ENCODE measurements around the gene HDAC4.

Gene HDAC4

DNA sequence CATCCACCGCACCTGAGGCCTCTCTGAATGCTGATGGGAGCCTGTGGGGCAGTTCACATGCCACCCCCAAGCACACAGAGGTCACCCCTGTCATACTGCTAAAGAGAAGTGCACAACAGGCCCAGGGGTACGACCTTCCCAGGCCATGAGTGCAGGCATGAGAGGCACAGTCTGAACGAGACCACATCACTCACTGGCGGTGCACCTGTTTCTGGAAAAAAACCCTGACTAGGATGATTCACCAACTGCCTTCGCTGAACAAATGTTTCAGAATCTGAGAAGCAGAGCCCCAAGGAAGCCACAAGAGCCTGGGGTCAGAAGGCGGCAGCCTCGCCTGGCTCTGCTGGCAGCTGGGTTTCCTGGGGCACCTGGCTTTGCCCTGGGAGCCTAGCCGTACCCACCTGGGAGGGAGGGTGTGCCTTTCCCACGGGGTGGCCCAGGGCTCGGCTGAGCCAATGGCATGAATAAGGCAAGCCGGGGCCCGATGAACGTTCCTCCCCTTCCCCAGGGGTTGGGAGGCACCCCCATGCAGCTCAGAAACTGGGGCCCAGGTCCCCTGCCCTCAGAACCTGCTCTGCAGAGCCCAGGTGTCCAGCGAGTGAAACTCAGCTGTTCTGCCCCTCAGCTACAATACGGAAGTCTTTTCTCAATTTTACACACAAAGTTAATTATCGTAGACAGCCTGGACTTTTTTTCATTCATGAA is 73.8 kb downstream of the HDAC4 start:
- no peak for DNase-seq (ENCODE audit: low spot score)

DNA sequence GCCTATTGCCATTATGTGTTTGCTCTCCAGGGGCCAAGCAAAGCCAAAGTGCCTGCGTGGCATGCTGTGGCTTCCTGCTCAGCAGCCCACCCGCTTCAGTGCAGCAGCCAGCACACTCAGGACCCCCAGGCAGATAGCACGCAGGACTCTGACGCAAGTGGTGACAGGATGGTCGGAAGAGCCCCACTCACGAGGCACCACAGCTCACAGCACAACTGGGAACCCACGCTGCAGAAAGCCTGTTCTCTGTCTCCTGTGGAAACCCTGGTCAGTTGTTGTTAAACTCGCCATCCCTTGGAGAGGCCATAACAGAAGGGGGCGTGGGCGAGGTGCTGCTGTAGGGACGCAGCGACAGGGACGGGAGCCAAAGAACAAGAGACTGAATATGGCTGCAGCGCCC is 76.4 kb downstream of the HDAC4 start:
- DNase-seq (ENCODE audit: low spot score): no peak

DNA sequence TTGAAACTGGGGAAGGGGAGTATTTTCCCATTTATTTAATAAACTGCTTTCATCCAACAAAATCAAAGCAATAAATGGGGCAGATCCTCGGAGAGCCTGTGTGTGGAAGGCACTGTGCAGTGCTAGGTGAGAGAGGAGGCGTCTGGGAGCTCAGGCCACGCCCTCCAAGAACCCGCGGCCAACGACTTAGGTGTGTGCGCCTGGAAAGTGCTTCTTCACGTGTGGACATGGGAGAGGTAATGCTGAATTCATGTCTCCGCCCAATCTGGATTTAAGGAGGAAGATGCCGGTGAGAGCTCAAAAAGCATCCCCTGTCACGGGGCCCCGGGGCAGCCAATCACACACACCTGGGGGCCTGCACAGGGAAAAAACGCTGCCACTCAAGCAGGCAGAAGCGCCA is 77.4 kb downstream of the HDAC4 start:
- DNase-seq (ENCODE audit: low spot score): no peak

DNA sequence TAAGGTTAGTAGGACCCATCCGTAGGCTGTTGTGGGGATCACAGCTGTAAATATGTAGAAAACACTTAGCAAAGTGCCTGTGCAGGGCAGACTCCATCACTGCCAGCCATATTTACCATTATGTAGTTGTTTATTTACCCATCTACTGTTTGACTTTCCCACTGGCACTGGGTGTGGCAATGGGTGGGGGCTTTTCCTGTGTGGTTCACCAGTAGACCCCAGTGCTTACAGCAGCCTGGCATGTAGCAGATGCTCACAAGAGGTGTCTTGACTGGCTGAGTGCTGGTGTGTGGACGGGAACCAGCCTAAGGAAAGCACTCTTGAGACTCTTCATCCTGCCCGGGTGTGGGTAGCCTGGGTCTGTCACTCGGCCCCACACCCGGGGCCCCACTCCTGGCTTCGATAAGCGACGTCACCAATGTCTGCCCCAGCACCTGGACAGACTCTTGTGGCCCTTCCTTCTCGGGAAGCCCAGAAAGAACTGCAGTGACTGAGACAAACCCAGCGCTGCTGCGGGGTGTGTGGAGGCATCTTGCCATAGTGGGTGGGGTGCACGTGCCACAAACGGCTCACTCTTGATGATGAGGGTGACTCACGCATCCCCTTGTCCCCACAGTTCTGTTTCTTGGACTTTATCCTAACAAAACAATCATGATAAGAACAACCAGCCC is 78.3 kb downstream of the HDAC4 start:
- no peak for DNase-seq (ENCODE audit: low spot score)

DNA sequence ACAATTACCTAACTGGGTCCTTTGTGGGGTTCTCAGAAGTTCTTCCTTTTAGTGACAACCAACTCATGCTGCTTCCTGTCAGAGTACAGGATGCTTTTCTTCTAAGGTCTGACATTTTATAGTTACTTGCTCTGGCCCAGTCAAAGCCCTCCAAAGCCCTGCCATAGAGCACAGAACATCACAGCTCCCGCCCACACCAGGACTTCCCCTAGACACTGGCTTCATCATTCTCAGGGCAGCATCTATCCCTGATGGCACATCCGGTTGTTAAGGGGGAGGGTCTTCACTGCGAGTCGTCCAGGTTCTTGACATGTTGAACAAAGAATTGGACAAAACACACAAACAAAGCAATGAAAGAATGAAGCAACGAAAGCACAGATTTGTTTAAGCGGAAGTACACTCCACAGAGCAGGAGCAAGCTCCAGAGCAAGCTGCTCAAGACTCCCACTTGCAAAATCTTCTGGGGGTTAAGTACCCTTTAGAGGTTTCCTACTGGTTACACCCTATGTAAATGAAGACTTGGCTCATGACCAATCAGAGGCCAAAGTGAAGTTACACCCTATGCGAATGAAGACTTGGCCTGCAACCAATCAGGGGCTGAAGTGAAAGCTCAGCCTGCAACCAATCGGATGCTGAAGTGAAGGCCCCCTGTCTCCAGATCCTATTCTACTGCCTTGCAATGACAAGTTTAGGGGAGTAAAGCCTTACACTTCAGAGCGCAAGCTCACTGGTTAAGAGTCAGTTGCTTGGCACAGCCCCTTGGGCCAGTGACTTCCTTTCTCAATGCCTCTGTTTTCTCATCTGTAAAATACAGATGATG is 79.0 kb downstream of the HDAC4 start:
- DNase-seq (ENCODE audit: low spot score): no peak

DNA sequence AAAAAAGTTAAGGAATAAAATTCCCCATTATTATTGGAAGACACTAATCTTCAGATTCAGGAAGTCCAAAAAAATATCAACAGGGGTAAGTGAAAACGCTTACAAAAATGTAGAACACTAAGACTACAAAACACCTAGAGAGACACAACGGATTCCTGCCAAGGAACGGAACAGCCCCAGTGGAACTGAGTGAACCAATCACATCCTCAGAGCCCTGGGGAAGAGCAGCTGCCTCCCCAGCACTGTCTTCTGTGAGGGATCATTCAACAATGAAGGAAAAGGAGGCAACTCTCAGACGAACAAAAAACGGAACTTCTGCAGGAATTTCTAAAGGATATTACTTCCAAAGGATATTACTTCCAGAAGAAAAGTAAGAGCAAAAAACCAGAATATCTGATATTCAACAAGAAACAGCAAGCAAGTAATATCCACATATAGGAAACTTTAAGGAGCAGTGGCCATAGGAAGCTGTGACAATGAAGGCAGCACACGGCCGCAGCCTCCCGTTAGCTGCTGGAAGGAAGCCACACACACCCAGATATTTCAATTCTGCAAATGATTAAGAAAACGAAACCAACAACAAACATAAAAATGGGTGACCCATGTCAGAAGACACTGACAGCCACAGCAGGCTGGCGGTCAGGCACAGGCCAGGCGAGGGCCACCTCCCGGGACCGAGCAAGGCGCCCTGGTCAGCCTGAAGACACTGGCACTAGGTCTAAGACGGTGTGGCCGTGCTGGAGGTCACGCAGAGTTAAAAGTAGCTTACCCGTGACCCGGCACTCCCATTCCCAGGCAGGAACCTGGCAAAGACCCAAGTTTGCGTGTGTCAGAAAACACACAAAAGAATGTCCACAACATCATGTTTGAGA is 81.8 kb downstream of the HDAC4 start:
- DNase-seq (ENCODE audit: low spot score): no peak

DNA sequence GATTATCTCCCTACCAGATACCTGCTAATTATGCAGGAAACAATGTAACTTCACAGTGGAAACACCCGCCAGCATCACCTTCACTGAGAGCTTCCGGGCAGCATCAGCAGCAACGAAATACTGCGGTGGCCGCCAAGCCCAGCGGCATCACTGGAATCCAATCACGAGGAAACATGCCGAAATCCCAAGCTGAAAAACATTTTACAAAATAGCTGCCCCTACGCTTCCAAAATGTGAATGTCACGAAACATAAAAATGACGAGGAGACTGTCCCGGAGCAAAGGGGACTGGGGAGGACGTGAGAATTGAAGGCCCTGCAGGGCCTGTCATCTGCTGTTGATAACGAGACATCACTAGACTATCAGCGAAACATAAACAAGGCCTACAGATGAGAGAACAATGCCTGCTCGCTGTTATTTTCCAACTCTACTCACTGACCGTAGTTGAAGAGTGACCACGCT is 82.6 kb downstream of the HDAC4 start:
- DNase-seq (ENCODE audit: low spot score): no peak

DNA sequence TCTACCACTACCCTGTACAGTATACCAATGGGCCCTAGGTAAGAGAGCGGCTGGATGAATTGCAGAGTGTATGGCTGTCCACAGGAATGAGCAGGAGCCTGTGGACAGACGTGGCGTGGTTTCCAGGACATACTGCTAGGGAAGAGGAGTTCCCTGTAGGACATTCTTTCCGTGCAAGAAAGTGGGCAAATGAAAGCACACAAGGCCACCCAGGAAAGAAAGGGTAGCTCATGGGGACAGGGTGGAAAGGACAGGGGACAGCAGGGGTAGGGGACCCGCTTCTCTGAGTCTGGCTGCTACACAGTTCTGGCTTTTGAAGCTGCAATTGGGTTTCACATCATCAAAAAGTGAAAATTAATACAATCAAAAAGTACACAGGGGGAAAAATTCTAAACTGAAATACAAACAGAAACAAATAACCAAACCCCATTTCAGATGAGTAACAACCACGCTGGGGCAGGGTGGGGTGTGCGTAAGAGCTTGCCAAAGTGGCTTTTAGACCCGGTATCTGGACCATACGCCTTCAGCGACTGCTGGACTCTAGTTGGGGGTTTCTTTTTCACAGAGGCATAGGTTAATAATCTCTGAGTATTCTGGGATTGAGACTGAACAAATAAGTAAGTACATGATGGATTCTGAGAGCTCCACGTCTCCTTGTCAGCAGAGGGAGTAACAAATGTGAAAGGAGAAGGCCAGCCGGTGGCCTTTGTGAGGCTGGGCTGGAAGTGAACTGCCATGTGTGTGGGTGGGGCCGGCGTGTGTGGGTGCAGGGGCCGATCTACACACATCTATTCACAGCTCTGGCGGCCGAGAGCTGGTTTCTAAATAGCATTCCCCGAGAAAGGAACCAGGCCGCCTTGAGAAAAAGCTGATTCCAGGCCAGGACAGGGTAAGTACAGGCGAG is 84.0 kb downstream of the HDAC4 start:
- no peak for DNase-seq (ENCODE audit: low spot score)

DNA sequence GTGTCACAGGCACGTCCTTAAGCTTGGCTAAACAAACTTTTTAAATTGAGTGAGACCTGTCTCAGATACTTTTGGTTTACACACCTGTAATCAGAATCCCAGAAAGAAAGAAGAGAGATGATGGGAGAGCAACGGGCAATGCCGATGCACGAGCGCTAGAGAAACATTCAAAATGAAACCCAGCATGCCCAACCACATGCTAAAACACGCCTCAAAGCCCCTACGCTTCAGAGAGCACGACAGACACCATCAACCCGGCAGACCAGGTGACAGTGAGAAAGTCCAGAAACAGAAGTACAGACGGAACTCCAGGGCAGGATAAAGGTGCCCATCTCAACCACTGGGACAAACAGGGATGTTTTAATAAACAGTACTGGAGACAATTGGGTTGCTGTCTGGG is 85.5 kb downstream of the HDAC4 start:
- DNase-seq (ENCODE audit: low spot score): no peak

DNA sequence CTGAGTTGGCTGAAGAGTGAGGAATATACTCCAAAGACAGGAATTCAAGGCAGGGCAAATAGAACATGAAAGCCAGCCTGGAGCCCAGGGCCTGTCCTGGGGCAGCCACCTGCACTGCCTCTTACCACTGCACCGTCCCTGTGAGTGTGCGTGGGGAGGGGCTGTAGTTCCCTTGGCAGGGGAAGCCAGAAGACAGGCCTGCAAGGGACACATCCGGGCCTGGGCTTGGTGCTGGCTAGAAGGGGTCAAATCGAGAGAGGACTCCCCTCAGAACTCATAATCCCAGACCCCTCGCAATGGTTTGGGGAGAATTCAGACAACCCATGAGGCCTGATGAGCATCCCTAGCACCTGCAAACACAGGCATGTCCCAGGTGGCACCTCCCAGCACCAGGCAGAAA is 87.0 kb downstream of the HDAC4 start:
- DNase-seq (ENCODE audit: low spot score): no peak

DNA sequence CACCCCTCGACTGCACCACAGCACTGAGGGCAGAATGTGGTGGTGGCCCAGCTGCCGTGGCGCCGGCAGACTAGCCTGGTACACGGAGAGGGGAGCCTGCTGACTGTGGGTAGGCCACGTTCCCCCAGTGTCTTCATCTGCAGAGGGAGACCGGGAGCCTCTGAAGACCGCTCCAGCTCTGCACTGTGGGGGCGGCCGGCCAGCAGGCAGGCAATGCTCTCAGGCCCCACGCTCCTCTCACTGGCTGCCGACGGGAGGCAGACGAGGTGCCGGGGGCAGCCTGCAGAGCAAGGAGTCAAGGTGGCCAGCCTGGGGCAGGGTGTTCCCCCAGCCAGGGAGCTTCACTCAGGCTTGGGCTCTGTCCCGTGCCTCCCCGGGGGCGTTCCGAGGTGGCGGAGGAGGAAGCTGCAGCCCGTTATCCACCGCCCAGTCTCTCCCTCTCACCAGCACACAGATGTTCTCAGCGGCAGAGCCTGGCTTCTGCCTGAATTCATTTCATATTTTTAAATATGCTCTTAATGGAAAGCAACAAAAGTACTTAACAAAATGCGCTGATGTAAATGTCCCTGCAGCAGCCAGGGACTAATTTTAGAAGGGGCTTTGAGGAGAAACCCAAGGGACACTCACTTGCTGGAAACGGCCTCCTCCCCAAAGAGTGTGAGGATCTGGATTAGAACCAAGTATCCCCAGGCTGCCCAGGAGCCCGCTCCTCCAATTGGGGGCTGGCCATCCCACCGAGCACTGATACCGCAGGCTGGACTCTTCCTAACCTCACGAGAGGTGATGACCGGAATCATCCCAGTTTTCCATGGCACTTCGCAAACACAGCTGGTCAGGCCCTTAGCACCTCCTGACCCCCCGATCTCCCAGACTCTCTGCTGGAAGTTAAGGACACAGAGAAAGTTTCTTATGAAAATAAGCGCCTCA is 87.8 kb downstream of the HDAC4 start:
- DNase-seq (ENCODE audit: low spot score): no peak

DNA sequence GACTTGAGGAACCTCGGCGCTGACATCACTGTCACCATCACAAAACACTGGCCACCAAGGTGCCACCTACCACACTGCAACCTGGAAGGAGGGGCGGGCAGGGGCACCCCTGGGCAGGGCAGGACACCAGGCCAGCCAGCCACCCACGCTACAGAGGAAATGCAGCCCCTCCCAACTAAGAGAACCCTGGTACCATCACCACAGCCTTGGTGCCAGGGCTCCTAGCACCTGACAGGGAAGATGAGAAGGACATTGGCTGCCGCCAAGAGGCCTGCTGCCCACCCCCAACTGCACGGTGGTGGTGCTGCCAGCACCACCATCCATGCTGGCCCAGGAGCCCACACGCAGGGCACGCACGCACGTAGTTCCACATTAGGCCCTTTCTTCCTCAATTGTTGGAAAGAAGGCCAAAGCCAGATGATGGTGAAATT is 88.7 kb downstream of the HDAC4 start:
- DNase-seq (ENCODE audit: low spot score): no peak

DNA sequence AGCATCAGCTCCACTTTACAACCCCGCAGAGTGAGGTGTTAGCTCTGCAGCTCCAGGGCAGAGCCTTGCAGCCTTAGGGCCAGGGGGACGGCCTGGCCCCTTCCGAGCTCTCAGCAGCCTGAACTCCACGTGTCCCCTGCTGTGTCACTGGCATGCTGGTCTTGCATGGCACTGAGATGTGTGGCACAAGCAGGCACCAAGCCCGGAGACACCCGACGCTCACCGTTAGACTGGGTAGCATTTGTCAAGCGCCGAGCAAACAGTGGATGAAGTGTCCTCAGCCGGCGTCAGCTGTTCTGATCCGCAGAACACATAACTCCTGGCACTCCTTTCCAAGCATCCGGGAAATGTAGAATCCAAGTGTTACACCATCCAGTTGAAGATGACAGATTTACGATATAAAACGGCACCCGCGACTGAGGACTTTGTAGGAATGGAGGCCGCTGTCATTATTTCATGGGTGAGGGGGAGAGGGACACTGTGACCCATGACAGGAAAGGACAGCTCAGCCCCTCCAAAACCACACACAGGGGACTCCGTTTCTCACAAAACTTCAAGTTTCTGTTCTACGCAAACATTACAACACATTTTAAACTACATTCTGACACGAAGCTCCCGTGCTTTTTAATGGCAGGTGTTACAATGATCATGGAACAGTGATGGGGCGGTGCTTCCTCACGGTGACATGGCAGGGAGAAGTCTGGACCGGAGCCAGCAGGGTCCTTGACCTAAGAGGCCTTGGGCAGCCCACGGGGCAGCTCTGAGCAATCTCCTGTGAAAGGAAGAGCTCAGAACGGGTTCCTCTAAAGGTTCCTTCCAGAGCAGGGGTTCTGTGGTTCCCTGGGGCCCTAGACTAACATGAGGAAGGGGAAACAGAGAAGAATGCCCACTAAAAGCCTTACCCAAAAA is 89.4 kb downstream of the HDAC4 start:
- no peak for DNase-seq (ENCODE audit: low spot score)

DNA sequence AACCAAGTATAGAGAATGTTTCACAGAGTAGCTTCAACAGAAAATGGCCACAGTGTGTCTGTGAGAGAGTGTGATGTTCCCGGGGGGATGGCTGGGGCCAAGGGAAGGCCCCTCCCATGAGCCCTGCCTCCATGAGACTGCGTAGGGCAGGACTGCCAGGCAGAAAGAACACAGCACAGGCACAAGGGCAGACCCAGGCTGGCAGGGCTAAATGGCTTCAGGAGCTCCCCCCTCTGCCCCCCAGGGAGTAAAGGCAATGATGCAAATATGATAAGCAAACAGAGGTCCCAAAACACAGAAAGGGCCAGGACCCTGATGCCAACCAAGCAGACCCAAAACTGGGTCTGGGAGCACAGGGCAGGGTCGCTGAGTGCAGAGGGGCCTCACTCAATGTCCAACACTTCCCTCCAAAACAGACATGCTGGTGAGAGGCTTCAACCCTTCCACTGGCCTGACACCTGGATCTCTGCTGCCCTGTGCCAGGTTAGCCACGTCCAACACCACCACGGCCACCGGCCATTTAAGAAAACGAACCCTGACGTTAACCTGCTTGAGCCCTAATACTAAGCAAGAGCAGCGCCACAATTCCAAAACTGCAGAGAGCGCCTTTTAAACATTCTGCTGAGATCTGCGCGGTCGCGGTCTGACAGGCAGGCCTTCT is 90.3 kb downstream of the HDAC4 start:
- DNase-seq (ENCODE audit: low spot score): no peak

DNA sequence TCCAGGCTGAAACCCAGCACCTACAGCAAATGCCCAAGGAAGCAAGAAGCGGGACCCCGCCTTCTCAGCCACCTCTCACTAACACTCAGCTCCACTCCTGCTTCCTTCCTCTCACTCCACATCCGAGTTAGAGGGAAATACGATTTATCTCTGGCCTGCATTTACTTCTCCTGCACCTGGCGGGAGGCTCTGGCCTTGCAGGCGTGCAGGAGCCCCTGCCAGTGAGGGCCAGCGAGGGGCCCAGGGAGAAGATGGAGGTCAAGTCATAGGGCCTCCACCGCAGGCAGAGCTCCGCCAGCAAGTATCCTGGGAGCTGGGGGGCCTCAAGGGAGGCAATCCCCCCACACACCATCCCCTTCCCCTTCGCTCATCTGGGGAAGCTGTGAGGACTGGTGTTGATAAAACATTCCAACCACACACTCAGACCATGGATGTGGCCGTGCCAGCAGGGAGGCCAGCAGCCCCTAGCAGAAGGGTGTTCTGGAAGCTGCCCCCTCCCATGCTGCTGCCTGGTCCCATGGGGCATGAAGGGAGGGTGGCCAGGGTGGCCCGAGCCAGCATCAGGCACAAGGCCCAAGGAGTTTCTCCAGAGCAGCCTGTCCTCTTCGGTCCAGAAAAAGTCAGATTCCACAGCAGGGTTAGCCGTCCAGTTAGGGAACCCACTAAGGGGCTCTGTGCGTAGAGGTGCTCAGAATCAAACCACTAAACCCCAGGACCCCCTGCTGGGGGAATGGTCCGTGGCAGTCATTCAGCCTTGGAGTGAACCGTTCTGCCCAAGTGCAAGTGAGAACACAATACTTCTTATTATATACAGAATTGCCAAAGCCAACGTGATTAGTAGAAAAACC is 91.2 kb downstream of the HDAC4 start:
- DNase-seq (ENCODE audit: low spot score): no peak

DNA sequence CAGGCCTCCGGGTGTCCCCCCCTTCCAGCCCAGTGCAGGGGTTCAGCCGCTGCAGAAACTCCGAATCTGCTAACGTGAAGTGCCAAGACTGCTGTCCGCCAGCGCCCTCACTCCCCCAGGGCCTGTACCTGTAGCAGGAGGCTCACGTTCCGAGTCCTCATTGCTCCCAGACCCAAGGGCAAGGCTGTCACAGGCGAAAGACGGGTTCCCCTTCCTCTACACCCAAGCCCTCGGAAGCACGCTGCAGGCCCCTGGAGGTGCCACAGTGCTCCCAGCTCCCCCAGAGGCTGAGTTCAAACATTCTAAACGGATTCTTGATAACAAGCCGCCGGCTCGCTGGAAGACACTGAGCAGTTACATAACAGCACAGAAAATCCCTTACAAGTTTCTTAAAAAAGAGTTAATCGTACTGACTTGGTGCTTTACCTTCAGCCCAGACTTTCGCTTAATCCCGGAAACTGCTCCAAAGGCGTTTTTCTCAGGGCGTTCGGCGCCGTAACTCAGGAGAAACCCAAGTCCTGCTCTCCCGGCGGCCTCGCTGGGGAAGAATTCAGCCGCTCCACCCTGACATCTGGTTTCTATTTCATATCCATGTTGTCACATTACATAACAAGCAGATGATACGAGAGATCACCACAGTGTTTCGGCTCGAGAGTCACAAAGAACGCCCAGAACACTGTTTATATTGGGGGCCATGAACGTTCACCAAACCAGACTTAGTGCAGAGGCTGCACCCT is 92.0 kb downstream of the HDAC4 start:
- DNase-seq (ENCODE audit: low spot score): no peak

Data from putamen (tissue), 1 donor.